ENCODE results near the gene RNF208. TPM values are rescaled to one million over a fixed set of nuclear protein-coding genes. Genes with fewer than 3 reads are reported as not detected.

RNF208 gene
- total and polyA plus RNA-seq, 9 of the 15 experiments (the other 6 are each of a cell fraction or from before 2014, with no cell fraction given), result 0.15 to 6.9 (median 0.50) TPM; not detected in 2

- TF ChIP-seq, protein P1, sequence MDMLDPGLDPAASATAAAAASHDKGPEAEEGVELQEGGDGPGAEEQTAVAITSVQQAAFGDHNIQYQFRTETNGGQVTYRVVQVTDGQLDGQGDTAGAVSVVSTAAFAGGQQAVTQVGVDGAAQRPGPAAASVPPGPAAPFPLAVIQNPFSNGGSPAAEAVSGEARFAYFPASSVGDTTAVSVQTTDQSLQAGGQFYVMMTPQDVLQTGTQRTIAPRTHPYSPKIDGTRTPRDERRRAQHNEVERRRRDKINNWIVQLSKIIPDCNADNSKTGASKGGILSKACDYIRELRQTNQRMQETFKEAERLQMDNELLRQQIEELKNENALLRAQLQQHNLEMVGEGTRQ (CRISPR knock-in tag; IDR thresholded peaks at IDR 0.05), result no peak
- TF ChIP-seq PREB (CRISPR knock-in tag; IDR thresholded peaks at IDR 0.05), result no peak
- TF ChIP-seq POLR3G (IDR thresholded peaks at IDR 0.05; ENCODE audit: extremely low read depth, insufficient read length, insufficient replicate concordance), result no peak
- peak; percentile 75 for TF ChIP-seq ZNF143 (CRISPR knock-in tag; IDR thresholded peaks at IDR 0.05)
- no peak for TF ChIP-seq TAF9B (IDR thresholded peaks at IDR 0.05; ENCODE audit: partially characterized antibody)
- TF ChIP-seq CCAR2 (IDR thresholded peaks at IDR 0.05; ENCODE audit: low read depth, low read length), result no peak
- TF ChIP-seq ZNF785 (CRISPR knock-in tag; IDR thresholded peaks at IDR 0.05), result no peak
- TF ChIP-seq ZBTB9 (CRISPR knock-in tag; IDR thresholded peaks at IDR 0.05), result peak; percentile 67; the same call in 1 of the 2 replicates
- peak; percentile 84 for TF ChIP-seq POLR2B (IDR thresholded peaks at IDR 0.05; ENCODE audit: low read depth, partially characterized antibody)
- TF ChIP-seq IFI16 (CRISPR knock-in tag; IDR thresholded peaks at IDR 0.05), result no peak
- 0 out of 2 replicates have a peak, but pooled peaks have one; percentile 46 for TF ChIP-seq GTF2F1 (IDR thresholded peaks at IDR 0.05; ENCODE audit: low read depth, low read length)
- TF ChIP-seq BCOR (IDR thresholded peaks at IDR 0.05), result no peak
- TF ChIP-seq ZFP1 (CRISPR knock-in tag; IDR thresholded peaks at IDR 0.05), result no peak
- TF ChIP-seq ZNF764 (CRISPR knock-in tag; IDR thresholded peaks at IDR 0.05; ENCODE audit: low read depth), result no peak
- no peak for TF ChIP-seq STAT5B (CRISPR knock-in tag; IDR thresholded peaks at IDR 0.05)
- TF ChIP-seq ZNF184 (CRISPR knock-in tag; IDR thresholded peaks at IDR 0.05), result no peak
- 0 out of 2 replicates have a peak, but pooled peaks have one; percentile 56 for TF ChIP-seq HDGF (IDR thresholded peaks at IDR 0.05)
- peak in 1 of 2 experiments; percentile 55; a peak in 1 of 4 replicates for TF ChIP-seq FOXK2 (conservative IDR thresholded peaks at IDR 0.05 in 1 of 2, IDR thresholded peaks at IDR 0.05 in 1 of 2; ENCODE audit: low read depth in 2 of 2)
- 0 out of 2 replicates have a peak, but pooled peaks have one; percentile 59 for TF ChIP-seq RFX5 (IDR thresholded peaks at IDR 0.05; ENCODE audit: low read depth, low read length)
- TF ChIP-seq ZSCAN32 (CRISPR knock-in tag; IDR thresholded peaks at IDR 0.05), result no peak
- no peak for TF ChIP-seq SPI1 (IDR thresholded peaks at IDR 0.05; ENCODE audit: borderline replicate concordance, low read depth, low read length)
- TF ChIP-seq, protein P2, sequence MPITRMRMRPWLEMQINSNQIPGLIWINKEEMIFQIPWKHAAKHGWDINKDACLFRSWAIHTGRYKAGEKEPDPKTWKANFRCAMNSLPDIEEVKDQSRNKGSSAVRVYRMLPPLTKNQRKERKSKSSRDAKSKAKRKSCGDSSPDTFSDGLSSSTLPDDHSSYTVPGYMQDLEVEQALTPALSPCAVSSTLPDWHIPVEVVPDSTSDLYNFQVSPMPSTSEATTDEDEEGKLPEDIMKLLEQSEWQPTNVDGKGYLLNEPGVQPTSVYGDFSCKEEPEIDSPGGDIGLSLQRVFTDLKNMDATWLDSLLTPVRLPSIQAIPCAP (CRISPR knock-in tag; IDR thresholded peaks at IDR 0.05; ENCODE audit: borderline replicate concordance), result no peak
- TF ChIP-seq SIN3B (IDR thresholded peaks at IDR 0.05; ENCODE audit: low read depth), result peak; percentile 81
- TF ChIP-seq FIP1L1 (IDR thresholded peaks at IDR 0.05; ENCODE audit: low read depth, low read length, poor library complexity, severe bottlenecking), result peak; percentile 54
- no peak for TF ChIP-seq GABPB2 (CRISPR knock-in tag; conservative IDR thresholded peaks at IDR 0.05)
Observed at GRCh38 chr9:137223078-137223970, 1.3 kb upstream of the RNF208 start (continued).

All from K562 (cell line).